GM18868 (cell line): ENCODE data around the gene PAK5.

Experiments
- ATAC-seq: cut with Tn5 transposase; IDR thresholded peaks from one replicate; pipeline ENCODE4 v1.9.1; 2021; ENCODE audit warnings: mild to moderate bottlenecking, moderate library complexity; ENCODE audit not compliant: unreplicated experiment

PAK5 gene

GRCh38 chr20:9532069-9532838 lies 306.6 kb downstream of the PAK5 start:
- ATAC-seq = no peak

- no peak for ATAC-seq
Measured at GRCh38 chr20:9531581-9531980, 307.3 kb downstream of the PAK5 start.

- ATAC-seq = no peak
Measured at GRCh38 chr20:9523636-9524035, 315.2 kb downstream of the PAK5 start.

- no peak for ATAC-seq
Measured at GRCh38 chr20:9520086-9520485, 318.8 kb downstream of the PAK5 start.

GRCh38 chr20:9518576-9519175 lies 320.2 kb downstream of the PAK5 start:
- ATAC-seq = no peak

- no peak for ATAC-seq
Measured at GRCh38 chr20:9517297-9518162, 321.3 kb downstream of the PAK5 start.

GRCh38 chr20:9516234-9516871 lies 322.5 kb downstream of the PAK5 start:
- ATAC-seq = peak; percentile 53

GRCh38 chr20:9515741-9516233 lies 323.1 kb downstream of the PAK5 start:
- no peak for ATAC-seq

- no peak for ATAC-seq
Measured at GRCh38 chr20:9515214-9515585, 323.7 kb downstream of the PAK5 start.

- ATAC-seq = no peak
Measured at GRCh38 chr20:9514461-9515213, 324.2 kb downstream of the PAK5 start, which contains the start of gene LAMP5. Gene LAMP5 (plus strand): TSS chr20:9514590. CDS start chr20:9514853, 263 bp downstream.

- no peak for ATAC-seq
Measured at GRCh38 chr20:9514072-9514460, 324.8 kb downstream of the PAK5 start.

GRCh38 chr20:9510911-9511310 lies 328.0 kb downstream of the PAK5 start:
- ATAC-seq = peak; percentile 53

- no peak for ATAC-seq
Measured at GRCh38 chr20:9509246-9509645, 329.6 kb downstream of the PAK5 start.

- ATAC-seq = no peak
Measured at GRCh38 chr20:9508696-9509178, 330.1 kb downstream of the PAK5 start.

- ATAC-seq = no peak
Measured at GRCh38 chr20:9508240-9508661, 330.6 kb downstream of the PAK5 start.

GRCh38 chr20:9507544-9508239 lies 331.2 kb downstream of the PAK5 start:
- ATAC-seq = no peak

- ATAC-seq = no peak
Measured at GRCh38 chr20:9506964-9507369, 331.9 kb downstream of the PAK5 start.

- no peak for ATAC-seq
Measured at GRCh38 chr20:9506280-9506821, 332.5 kb downstream of the PAK5 start.
